Measurements from ENCODE around the gene CHAC1. TPM values are rescaled to one million over a fixed set of nuclear protein-coding genes. Genes with fewer than 3 reads are reported as not detected.
"Not testable (repeated sequence)": the region's sequence is repeated elsewhere in the genome, so short reads cannot be mapped to it uniquely, and the experiment has no call there.

CHAC1 gene
- polyA plus RNA-seq, 5 donors: 0.73 to 1.5 (median 1.1) TPM

DNA sequence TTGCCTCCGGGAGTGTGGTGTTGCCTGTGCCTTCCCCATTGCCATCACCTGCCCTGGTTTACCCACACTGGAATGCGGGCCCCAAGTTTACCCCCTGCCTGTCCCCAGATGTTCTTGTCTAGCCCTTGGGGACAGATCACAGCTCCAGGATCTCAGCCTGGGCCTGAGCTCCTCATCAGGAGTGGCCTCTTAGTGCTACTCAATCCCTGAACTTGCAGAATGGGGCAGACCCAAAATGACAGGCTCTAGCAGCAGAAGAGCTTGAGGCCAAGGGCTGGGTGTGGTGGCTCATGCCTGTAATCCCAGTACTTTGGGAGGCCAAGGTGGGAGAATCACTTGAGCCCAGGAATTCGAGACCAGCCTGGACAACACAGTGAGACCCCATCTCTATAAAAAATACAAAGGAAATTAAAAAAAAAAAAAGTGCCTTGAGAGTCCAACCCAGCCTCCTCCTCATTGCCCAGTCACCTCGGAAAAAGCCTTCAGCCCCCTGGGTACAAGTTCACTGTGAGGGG, 3.8 kb downstream of the CHAC1 start:
- DNase-seq: no peak

DNA sequence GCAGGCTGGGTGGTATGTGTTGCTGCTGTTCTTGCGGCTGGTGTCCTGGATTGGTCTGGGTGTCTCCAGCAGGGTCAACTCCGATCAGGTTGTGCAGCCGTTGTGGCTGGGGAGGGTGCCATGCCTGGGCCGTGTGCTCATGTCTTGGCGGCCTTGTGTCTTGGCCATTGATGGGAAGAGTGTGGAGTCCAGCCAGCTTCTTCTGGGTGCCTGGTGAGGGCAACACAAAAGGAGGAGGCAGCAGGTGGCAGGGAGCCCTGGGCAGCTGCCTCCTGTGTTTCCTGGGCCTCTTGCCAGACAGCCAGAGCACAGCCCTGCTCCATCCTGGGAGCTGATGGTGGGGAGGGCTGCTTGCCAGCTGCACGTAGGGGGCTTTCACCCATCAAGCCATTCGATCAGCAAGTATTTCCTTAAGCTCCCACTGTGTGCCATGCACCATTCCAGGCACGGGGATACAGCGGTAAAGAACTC, 4.3 kb downstream of the CHAC1 start:
- DNase-seq: no peak

DNA sequence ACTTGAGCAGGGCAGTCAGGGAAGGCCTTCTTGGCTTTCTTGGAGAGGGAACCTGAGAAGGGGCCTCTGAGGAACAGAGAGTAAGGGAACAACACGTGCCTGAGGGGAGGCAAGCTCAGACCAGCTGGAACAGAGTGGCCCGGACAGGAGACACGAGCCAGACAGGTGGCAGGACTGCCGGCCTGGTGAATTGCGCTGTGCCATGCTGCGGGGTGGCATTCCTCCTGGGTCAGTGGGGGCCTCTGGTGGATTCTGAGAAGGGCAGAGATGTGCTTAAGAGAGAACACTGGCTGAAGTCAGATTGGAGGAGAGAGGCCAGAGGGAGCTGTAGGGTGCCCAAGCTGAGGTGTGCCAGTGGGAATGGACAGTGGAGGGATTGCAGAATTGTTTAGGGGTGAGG, 4.9 kb downstream of the CHAC1 start:
- DNase-seq: no peak

DNA sequence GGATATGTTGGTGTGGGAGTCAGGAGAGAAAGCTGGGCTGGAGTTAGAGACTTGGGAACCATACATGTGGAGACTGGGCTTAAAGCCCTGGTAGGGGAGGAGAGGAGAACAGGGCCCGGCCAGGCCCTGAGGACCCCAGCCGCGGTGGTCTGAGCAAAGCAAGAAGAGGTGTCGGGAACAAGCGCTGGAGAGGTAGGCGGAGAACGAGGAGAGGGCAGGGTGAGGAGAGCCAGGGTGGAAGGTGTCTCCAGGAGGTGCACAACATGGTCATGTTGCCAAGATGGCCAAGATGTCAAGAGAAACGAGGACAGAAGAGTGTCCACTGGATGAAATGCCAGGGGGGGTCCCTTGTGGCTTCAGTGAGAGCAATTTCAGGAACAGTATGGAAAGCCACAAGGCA, 5.5 kb downstream of the CHAC1 start:
- no peak for DNase-seq

DNA sequence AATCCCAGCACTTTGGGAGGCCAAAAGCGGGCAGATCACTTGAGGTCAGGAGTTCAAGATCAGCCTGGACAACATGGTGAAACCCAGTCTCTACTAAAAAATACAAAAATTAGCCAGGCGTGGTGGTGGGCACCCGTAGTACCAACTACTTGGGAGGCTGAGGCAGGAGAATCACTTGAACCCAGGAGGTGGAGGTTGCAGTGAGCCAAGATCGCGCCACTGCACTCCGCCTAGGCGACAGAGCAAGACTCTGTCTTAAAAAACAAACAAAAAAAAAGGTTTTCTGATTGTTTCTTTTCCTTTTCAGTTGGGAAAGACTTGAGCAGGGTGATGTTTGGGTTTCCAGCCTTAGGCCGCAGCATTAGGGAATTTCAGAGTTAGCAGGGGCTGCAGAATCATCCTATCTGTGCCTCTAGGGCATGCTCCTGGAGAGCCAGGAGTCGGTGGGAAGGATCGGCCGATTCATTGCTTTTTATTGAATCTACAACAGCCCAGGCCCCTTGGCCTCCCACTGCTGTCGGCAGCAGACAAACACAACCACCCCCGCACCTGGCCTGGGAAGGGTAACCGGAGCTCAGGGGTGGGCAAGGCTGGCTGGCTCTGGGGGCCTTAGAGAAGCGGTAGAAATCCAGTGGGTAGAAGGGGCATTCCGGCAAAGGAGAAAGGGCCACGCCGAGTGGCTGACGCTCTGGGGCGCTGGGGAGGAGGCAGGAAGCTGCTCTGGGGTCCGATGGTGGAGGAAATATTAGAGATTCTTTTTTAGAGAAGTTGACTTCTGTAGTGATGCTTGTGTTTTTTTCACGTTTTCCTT, 6.3 kb downstream of the CHAC1 start:
- DNase-seq: no peak

DNA sequence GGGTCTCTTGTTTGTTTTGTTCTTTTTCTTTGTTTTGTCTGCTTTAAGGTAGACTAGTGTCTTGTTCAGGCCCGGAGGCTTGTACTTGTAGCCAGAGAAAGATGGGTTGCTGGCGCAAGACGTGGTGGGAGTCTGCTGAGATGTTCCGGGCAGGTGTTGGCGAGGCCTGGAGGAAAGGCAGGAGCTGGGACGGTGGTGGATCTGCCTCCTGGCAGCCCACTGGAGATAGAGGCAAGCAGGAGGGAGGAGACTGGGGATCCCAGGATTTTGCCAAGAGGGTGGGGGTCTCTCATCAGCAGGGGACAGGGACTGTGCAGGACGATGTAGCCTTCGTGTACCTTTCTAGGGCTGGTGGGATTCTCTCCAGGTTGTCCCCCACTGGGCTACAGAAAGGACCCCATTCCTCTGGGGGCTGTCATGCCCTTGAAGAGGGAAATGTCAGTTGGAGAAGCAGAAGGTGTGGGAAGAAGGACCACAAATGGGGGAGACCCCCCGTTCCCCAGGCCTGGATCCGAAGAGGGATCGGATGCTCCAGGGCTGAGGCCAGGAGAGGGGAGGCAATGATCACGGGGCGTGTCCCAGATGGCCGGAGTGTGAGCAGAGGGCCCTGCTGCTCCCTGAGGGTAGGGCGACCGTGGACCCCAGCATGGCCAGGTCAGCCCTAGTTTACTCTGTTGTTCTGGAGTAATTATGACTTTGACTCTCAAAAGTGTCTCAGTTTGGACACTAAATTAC, 7.0 kb downstream of the CHAC1 start:
- DNase-seq: no peak

DNA sequence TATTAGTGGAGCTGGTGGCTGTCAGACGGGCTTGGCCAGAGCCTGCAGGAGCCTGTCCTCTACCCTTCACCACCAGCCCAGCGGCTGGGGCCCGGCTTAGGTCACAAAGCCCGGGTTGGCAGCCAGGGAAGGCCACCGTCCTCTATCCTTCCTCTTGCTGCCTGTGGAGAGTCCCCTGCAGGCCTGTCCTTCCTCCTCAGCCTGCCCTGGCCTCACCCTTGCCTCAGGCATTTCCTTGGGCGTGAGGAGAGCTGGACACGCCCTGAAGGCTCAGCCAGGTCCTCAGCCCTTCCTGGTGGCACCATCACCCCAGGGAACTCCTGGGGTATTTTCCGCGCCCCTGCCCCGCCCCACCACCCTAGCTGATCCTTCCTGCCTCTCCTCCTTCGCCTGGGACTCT, 7.7 kb downstream of the CHAC1 start:
- no peak for DNase-seq

DNA sequence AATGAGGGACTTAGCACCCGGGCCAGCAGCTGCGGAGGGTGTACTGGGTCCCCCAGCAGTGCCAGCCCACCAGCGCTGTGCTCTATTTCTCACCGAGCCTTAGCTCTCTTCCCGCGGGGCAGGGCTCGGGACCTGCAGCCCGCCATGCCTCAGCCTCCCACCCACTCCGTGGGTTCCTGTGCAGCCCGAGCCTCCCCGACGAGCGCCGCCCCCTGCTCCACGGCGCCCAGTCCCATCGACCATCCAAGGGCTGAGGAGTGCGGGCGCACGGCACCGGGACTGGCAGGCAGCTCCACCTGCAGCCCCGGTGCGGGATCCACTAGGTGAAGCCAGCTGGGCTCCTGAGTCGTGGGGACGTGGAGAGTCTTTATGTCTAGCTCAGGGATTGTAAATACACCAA, 8.5 kb downstream of the CHAC1 start:
- DNase-seq: not testable (repeated sequence)

DNA sequence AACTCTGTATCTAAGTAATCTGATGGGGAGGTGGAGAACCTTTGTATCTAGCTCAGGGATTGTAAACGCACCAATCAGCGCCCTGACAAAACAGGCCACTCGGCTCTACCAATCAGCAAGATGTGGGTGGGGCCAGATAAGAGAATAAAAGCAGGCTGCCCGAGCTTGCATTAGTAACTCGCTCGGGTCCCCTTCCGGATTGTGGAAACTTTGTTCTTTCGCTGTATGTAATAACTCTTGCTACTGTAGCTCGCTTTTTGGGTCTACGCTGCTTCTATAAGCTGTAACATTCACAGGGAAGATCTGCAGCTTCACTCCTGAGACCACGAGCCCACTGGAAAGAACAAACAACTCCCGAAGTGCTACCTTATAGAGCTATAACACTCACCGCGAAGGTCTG, 9.0 kb downstream of the CHAC1 start:
- not testable (repeated sequence) for DNase-seq

DNA sequence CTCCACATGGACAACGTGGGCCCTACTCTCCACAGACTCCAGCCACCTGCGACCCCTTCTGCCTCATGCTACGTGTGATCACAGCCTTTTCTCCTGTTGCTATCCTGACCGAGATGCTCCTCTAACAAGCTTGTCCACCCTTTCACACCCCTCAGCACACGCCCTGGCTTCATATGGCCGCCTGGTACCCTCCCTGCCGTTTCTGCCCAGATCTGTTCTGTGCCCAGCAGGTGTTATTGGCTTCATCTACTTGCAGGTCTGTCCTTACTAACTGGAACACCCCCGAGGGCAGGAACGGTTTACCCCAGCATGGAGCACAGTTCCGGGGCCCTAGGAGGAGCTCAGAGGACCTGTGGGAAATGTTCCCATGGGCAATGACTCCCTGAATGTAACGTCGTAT, 9.9 kb downstream of the CHAC1 start:
- DNase-seq: no peak

DNA sequence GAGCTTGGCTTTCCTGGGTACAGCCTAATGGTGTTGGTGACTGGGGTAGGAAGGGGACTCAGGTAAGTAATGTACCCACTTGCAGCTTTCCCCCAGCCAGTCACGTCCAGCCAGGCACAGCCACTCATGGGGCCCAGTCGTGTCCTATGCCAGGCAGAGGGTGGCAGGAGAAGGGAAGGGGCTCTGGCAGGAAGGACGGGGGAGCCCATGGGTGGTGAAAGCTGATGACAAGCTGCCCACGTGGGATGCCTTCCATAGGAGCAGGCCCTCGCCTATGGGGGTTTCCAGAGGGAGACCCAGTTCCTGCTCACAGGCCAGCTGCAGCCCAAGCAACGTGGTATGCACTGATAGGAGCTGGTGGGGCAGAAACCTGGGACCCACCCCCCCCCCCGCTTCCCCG, 10.7 kb downstream of the CHAC1 start:
- DNase-seq: no peak

DNA sequence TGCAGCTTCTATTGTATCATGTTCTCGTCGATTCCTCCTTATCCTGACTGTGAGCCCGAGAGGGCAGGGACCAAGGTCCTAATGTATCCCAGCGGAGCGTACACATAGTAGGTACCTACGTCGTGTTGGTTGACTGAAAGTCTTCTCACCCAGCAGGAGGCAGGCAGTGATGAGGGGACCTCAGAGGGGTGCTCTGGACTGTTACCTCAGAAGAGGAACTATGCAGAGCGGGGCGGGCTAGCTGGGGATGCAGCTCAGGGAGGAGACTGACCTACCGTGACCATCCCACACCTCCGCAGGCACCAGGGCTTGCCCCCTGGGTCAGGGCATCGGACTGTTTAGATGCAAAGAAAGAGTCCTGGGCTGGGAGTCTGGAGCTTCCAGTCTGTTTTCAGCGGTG, 11.4 kb downstream of the CHAC1 start:
- DNase-seq: no peak

DNA sequence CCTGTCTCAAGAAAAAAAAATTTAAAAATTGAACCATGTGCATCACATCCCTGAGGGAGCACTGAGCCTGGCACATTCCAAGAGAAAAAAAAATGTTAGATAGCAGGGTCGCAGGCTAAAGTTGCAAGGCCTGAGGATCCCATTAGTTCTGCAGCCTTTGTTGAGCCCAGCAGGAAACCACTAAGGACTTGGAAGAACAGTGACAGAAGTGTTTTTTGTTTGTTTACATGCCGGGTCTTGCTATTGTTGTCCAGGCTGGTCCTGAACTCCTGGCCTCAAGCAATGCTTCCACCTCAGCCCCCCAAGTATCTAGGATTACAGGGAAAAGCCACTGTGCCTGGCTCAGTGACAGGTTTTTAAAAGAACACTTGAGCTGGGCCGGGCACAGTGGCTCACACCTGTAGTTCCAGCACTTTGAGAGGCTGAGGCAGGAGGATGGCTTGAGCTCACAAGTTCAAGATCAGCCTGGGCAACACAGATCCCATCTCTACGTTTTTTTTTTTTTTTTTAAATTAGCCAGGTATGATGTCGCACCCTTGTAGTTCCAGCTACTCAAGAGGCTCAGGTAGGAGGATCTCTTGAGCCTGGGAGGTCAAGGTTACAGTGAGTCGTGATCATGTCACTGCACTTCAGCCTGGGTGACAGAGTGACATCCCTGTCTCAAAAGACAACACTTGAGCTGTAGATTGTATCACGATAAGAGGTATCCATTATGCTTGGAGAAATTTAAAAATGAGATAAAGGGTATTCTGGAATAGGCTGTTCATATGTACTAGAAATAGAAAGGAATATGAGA, 15.2 kb downstream of the CHAC1 start:
- no peak for DNase-seq

DNA sequence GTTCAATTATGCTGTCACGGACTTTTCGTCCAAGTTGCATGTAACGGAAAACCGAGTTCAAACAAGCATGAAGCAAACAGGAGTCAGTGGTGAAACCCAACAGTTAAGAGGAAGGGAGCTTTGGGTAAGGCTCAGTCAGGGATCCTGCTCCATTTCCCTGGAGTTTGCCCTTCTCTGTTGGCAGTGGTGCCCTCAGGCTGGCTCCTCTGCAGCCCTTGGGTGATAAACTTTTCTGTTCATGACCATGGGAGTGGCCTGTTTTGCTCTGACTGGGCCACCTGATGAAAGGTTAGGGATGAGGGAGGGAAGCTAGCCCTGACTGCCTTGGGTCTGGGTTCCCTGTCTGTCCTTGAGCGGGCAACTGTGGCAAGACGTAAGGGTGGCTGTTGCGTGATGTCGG, 16.1 kb downstream of the CHAC1 start:
- no peak for DNase-seq

DNA sequence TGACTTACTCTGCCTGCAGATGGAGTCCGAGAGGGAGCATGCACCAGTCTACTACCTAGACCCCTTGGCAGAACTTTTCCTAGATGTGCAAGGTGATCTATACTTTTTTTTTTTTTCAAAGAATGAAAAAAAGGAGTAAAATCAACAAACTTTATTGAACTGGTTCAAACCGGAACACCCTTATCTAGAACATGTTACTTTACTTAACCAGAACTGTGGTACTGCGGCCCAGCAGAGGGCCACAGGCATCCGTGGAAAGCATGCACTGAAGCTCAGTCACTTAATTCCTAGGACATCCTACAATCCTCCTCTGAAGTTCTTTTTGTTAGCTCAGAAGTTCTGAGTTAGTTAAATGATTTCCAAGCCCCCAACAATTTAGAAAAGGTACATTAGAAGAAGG, 21.6 kb downstream of the CHAC1 start:
- DNase-seq: no peak

DNA sequence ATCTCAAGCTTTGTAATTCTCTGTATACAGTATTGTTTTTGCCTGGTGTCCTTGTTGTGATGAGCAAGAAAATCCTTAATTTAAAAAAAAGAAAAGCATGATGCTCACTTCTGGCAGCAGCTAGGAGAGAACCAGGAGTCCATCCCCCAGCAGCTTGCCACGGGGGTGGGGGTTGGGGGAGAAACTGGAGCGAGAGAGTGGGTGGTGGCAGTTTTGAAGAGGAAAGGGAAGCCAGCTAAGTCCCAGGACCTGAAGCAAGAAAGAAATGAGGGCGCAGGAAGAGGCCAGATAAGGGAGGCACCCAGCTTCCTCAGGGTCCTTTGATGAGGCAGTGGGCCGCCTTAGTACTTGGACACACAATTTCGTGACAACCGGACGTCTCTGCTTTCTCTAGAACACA, 23.5 kb downstream of the CHAC1 start:
- no peak for DNase-seq

DNA sequence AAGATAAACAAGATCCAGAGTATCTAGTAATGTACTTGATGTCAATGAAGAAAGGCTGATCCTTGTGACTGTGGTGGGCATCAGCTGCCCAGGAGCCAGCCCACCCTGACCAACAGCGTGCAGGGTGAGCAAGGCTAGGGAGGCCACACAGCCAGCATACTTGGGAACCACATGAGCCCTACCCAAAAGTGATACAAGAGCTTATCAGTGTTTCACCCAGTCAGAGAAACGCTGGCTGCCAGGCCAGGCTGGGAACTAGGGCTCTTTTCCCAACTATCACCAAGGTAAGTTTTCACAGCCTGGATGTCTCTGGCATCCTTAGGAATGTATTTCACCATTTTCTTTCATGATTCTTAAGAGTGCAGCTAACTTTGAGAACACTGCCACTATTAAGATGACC, 24.9 kb downstream of the CHAC1 start:
- DNase-seq: no peak

DNA sequence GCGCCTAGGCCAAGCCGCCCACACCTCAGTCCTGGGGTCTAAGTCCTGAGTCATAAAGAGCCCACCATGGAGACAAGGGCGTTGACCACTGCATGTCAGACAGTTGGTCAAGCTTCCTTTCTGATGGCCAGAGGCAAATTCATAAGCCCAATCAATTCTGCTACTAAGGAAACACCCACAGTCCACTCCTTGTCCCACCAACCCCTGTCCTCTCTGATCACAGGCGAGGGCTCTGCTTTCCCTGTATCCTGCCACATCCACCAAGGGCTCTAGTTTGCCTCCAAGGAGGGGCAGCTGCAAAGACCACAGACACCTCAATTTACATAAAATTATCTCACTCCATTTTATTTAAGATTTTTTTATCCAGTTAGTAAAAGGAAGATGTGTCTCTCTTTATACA, 25.3 kb downstream of the CHAC1 start:
- no peak for DNase-seq

DNA sequence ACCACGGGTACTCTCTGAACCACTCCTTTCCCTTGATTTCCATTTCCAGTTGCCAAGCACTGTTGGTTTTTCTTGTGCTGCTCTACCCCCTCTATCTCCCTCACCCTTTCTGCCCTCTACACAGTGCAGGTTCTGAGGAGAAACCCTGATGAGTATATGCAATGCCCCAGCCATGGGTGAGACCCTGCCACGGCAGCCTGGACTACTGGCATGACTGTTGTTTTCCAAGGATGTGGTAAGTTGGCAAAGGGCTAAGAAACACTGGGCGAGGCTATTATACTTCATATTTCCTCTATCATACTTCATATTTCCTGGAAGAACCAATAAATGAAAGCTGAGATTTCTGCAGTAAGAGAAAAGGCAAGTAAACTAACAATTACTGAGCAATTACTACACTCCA, 27.9 kb downstream of the CHAC1 start:
- DNase-seq: no peak

DNA sequence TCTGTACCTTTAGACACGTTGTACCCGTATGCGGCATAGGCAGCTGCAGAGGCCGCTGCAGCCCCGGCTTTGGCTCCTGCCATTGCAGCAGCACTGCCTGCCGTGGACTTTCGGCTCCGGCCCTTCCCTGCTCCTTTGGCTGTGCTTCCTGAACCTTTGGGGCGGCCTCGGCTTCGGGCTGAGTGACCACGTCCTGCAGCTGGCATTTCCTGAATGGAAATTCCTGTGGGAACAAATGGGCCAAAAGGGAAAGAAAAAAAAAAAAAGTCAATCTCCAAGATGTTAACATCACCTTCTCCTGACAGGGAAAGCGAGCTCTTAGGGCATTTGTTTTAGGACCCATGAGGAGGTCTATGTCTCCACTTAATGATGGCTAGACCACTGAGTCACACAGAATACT, 29.6 kb downstream of the CHAC1 start:
- DNase-seq: no peak

DNA sequence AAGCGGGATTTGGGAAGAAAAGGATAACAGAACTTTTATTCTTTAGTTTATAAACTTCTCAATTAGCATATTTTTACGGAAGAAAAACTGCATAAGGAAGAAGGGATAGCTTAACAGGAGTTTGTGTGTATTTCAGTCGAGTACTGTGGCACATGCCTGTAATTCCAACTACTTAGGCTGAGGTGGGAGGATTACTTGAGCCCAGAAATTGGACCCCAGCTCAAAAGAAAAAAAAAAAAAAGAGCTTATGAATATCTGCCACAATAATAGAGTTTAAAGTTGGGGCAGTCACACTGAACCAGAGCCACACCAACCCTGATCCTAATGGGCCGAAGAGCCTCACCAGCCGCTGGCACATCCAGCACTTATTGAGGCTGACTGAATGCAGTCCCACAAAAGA, 31.1 kb downstream of the CHAC1 start:
- no peak for DNase-seq

DNA sequence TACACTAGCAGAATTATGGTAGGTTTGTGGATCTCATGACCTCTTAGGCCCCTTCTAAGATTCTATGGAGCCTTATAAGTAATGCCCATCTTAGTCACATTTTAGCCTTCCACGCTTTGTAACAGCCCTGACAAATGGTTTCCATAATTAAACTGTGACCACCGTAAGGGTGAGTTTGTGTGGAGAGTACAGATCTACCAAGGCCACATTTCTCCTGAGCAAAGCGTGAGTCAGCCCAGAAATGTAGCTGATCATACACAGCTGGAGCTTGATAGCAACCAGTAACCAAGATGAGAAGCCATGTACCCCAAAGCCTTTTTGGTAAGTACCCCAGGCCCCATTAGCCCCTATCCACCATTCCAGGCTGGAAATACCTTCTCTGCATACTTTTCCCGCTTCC, 31.7 kb downstream of the CHAC1 start:
- no peak for DNase-seq

Measured in right lung (tissue), 5 donors.